Activated naive CD8-positive, alpha-beta T cell treated with anti-CD3 and anti-CD28 coated beads for 36 hours (primary cell): ENCODE data around the gene CFAP298. TPM values are rescaled to one million over a fixed set of nuclear protein-coding genes. Genes with fewer than 3 reads are reported as not detected.

ENCODE experiments used
- DNase-seq: peaks from one replicate; pipeline ENCODE4 v3.0.0; 2021
- H3K27ac Mint-ChIP-seq: one replicate; pipeline ENCODE4 v1.8.0; 2022; ENCODE audit warnings: mild to moderate bottlenecking, moderate library complexity, mixed read lengths
- H3K27me3 Mint-ChIP-seq: one replicate; pipeline ENCODE4 v1.8.0; 2022; ENCODE audit warnings: mild to moderate bottlenecking, mixed read lengths
- H3K36me3 Mint-ChIP-seq: one replicate; pipeline ENCODE4 v1.8.0; 2021; ENCODE audit warnings: mild to moderate bottlenecking, mixed read lengths
- H3K4me1 Mint-ChIP-seq: one replicate; pipeline ENCODE4 v1.8.0; 2021; ENCODE audit warnings: mixed read lengths
- H3K4me3 Mint-ChIP-seq: one replicate; pipeline ENCODE4 v1.8.0; 2022; ENCODE audit warnings: mild to moderate bottlenecking, moderate library complexity, mixed read lengths
- H3K9me3 Mint-ChIP-seq: one replicate; pipeline ENCODE4 v1.8.0; 2022; ENCODE audit warnings: mixed read lengths
- total RNA-seq, 2 experiments: library from RNA; stranded (reverse); gene quantifications; one replicate each; pipeline ENCODE4 v1.2.3, GENCODE V29; 2021

Gene CFAP298
- total RNA-seq, 2 experiments from 2014 or later: 47.2 to 48.5 TPM

GRCh38 chr21:32585042-32585710 lies 27.0 kb downstream of the CFAP298 start, which contains the start of gene TCP10L:
TSS of gene TCP10L (minus strand) at chr21:32585523. CDS start at chr21:32584304, 1,219 bp downstream.
- H3K9me3 Mint-ChIP-seq: no peaks in the 10 kb centered on the region
- no peaks in the 10 kb centered on the region for H3K27me3 Mint-ChIP-seq
- H3K27ac Mint-ChIP-seq: no peak within 1 kb of the TSS
- no peak within 1 kb of the TSS for H3K4me3 Mint-ChIP-seq
- no peak for DNase-seq
- H3K36me3 Mint-ChIP-seq: no peaks in the 10 kb centered on the region
- no peaks in the 10 kb centered on the region for H3K4me1 Mint-ChIP-seq

GRCh38 chr21:32584472-32584871 lies 27.7 kb downstream of the CFAP298 start:
- Mint-ChIP-seq H3K27me3 (no peaks in the 10 kb centered on the region), H3K4me3 (no peak overlapping the region)

GRCh38 chr21:32581732-32582131 lies 30.4 kb downstream of the CFAP298 start:
- no peak overlapping the region for H3K4me3 Mint-ChIP-seq
- no peaks in the 10 kb centered on the region for H3K36me3 Mint-ChIP-seq
- H3K9me3 Mint-ChIP-seq: no peaks in the 10 kb centered on the region
- H3K27ac Mint-ChIP-seq: no peak overlapping the region
- no peaks in the 10 kb centered on the region for H3K4me1 Mint-ChIP-seq
- no peaks in the 10 kb centered on the region for H3K27me3 Mint-ChIP-seq
- no peak for DNase-seq

More at GRCh38 chr21:32584472-32584871, 27.7 kb downstream of the CFAP298 start:
- Mint-ChIP-seq H3K9me3 (no peaks in the 10 kb centered on the region), H3K4me1 (no peaks in the 10 kb centered on the region), H3K36me3 (no peaks in the 10 kb centered on the region), H3K27ac (no peak overlapping the region)
- DNase-seq: no peak

- H3K4me1 Mint-ChIP-seq: no peaks in the 10 kb centered on the region
- H3K27me3 Mint-ChIP-seq: no peaks in the 10 kb centered on the region
- H3K4me3 Mint-ChIP-seq: no peak overlapping the region
- H3K9me3 Mint-ChIP-seq: no peaks in the 10 kb centered on the region
- no peak overlapping the region for H3K27ac Mint-ChIP-seq
- no peak for DNase-seq
- H3K36me3 Mint-ChIP-seq: no peaks in the 10 kb centered on the region
Observed at GRCh38 chr21:32580949-32581348, 31.2 kb downstream of the CFAP298 start.

GRCh38 chr21:32578107-32578691 lies 34.0 kb downstream of the CFAP298 start:
- H3K27me3 Mint-ChIP-seq: no peaks in the 10 kb centered on the region
- H3K27ac Mint-ChIP-seq: no peak overlapping the region
- DNase-seq: peak; percentile 33
- H3K4me3 Mint-ChIP-seq: no peak overlapping the region
- no peaks in the 10 kb centered on the region for H3K9me3 Mint-ChIP-seq
- no peaks in the 10 kb centered on the region for H3K36me3 Mint-ChIP-seq
- no peaks in the 10 kb centered on the region for H3K4me1 Mint-ChIP-seq

- no peaks in the 10 kb centered on the region for H3K27me3 Mint-ChIP-seq
- no peak for DNase-seq
- H3K36me3 Mint-ChIP-seq: no peaks in the 10 kb centered on the region
- H3K4me3 Mint-ChIP-seq: no peak overlapping the region
- no peak overlapping the region for H3K27ac Mint-ChIP-seq
- H3K9me3 Mint-ChIP-seq: no peaks in the 10 kb centered on the region
- H3K4me1 Mint-ChIP-seq: peaks cover 1% of the 10 kb centered on the region
Observed at GRCh38 chr21:32576011-32576410, 36.2 kb downstream of the CFAP298 start.

GRCh38 chr21:32574946-32575925 lies 36.9 kb downstream of the CFAP298 start:
- Mint-ChIP-seq H3K4me1 (peaks cover 7% of the 10 kb centered on the region), H3K9me3 (no peaks in the 10 kb centered on the region), H3K27me3 (no peaks in the 10 kb centered on the region), H3K36me3 (no peaks in the 10 kb centered on the region), H3K4me3 (no peak overlapping the region), H3K27ac (no peak overlapping the region)
- no peak for DNase-seq

GRCh38 chr21:32572574-32573420 lies 39.4 kb downstream of the CFAP298 start:
- Mint-ChIP-seq H3K4me3 (no peak overlapping the region), H3K27me3 (no peaks in the 10 kb centered on the region), H3K36me3 (no peaks in the 10 kb centered on the region), H3K9me3 (no peaks in the 10 kb centered on the region), H3K4me1 (peaks cover 21% of the 10 kb centered on the region), H3K27ac (no peak overlapping the region)
- DNase-seq: no peak

GRCh38 chr21:32570456-32570855 lies 41.7 kb downstream of the CFAP298 start:
- Mint-ChIP-seq H3K4me1 (peaks cover 21% of the 10 kb centered on the region), H3K9me3 (peaks cover under 1% of the 10 kb centered on the region), H3K4me3 (peak overlapping the region; percentile 86), H3K27me3 (no peaks in the 10 kb centered on the region), H3K27ac (peak overlapping the region; percentile 38), H3K36me3 (peaks cover 2% of the 10 kb centered on the region)
- no peak for DNase-seq

GRCh38 chr21:32569261-32570230 lies 42.6 kb downstream of the CFAP298 start:
- DNase-seq: peak; percentile 77
- peaks cover 21% of the 10 kb centered on the region for H3K4me1 Mint-ChIP-seq
- H3K4me3 Mint-ChIP-seq: peak overlapping the region; percentile 86
- peak overlapping the region; percentile 75 for H3K27ac Mint-ChIP-seq
- H3K27me3 Mint-ChIP-seq: no peaks in the 10 kb centered on the region
- peaks cover 9% of the 10 kb centered on the region for H3K36me3 Mint-ChIP-seq
- peaks cover 8% of the 10 kb centered on the region for H3K9me3 Mint-ChIP-seq

- Mint-ChIP-seq H3K27ac (no peak overlapping the region), H3K36me3 (peaks cover 11% of the 10 kb centered on the region), H3K9me3 (peaks cover 10% of the 10 kb centered on the region), H3K4me1 (peaks cover 21% of the 10 kb centered on the region), H3K27me3 (no peaks in the 10 kb centered on the region), H3K4me3 (no peak overlapping the region)
- DNase-seq: no peak
Observed at GRCh38 chr21:32567626-32568025, 44.6 kb downstream of the CFAP298 start.

GRCh38 chr21:32566741-32567389 lies 45.3 kb downstream of the CFAP298 start:
- Mint-ChIP-seq H3K4me1 (peaks cover 22% of the 10 kb centered on the region), H3K36me3 (peaks cover 11% of the 10 kb centered on the region), H3K27ac (no peak overlapping the region), H3K9me3 (peaks cover 10% of the 10 kb centered on the region), H3K27me3 (no peaks in the 10 kb centered on the region), H3K4me3 (no peak overlapping the region)
- DNase-seq: no peak

GRCh38 chr21:32565856-32566465 lies 46.2 kb downstream of the CFAP298 start:
- peaks cover 22% of the 10 kb centered on the region for H3K4me1 Mint-ChIP-seq
- no peak for DNase-seq
- H3K4me3 Mint-ChIP-seq: no peak overlapping the region
- peaks cover 11% of the 10 kb centered on the region for H3K36me3 Mint-ChIP-seq
- H3K27me3 Mint-ChIP-seq: no peaks in the 10 kb centered on the region
- no peak overlapping the region for H3K27ac Mint-ChIP-seq
- H3K9me3 Mint-ChIP-seq: peaks cover 10% of the 10 kb centered on the region
